OCI-M2 (cell line): ENCODE data around the gene IARS2.
"Not testable (repeated sequence)": the region's sequence is repeated elsewhere in the genome, so short reads cannot be mapped to it uniquely, and the experiment has no call there.

Source experiments
- DNase-seq: peaks from one replicate; lab custom pipeline; 2025; ENCODE audit not compliant: unreplicated experiment; lab: John Stamatoyannopoulos, UW

IARS2 gene

DNA sequence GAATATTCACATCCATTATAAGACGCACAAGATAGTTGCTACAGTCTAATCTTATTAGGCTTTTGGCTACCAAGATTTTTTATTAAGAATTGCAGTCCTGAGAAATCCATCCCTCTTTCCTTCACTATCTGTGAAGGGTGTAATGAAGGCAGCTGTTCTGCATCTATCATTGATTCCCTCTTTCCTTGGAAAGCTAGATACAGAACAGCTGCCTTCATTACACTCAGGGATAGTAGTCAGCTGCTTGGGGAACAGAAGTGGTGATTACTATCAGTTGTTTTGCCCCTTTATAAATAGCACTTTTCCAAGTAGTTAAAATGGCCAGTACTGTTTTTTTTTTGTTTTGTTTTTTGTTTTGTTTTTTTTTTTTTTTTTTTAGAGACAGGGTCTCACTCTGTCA lies 70.2 kb downstream of the IARS2 start:
- no peak for DNase-seq

DNA sequence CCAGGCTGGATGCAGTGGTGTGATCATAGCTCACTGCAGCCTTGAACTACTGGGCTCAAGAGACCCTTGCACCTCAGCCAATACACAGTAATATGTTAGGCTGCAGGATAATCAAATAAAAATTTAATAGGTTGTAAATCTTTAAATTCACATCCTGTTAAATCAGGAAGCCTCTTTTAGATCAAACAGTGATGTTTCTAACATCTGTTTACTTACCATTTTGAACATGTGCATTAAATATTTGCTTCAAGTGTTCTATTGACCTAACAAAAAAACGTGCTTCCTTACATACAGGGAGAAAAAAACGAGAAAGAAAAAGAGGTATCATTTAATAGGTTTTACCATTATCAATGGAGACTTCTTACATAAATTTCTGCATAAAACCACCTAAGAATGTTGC lies 70.6 kb downstream of the IARS2 start:
- no peak for DNase-seq

DNA sequence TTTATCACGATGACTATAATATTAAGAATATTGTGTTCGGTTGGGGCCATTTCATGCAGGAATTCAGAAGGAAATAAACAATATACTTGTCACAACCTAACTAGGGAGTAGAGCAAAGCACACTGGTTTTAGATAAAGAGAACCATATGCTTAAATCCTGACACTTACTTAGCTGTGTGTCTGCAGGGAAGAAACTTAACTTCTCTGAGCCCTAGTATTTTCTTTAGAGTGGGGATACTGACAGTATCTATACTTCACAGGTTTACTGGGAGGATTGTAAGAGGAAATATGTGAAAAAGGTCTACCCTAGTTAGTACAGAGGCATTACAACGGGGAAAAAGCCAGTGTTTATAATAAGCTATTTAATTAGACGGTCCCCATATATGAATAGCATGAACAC lies 72.9 kb downstream of the IARS2 start:
- no peak for DNase-seq

DNA sequence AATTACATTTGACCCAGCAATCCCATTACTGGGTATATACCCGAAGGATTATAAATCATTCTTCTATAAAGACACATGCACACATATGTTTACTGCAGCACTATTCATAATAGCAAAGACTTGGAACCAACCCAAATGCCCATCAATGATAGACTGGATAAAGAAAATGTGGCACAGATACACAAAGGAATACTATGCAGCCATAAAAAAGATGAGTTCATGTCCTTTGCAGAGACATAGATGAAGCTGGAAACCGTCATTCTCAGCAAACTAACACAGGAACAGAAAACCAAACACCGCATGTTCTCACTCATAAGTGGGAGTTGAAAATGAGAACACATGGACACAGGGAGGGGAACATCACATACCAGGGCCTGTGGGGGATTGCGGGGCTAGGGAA lies 76.0 kb downstream of the IARS2 start:
- DNase-seq: not testable (repeated sequence)

DNA sequence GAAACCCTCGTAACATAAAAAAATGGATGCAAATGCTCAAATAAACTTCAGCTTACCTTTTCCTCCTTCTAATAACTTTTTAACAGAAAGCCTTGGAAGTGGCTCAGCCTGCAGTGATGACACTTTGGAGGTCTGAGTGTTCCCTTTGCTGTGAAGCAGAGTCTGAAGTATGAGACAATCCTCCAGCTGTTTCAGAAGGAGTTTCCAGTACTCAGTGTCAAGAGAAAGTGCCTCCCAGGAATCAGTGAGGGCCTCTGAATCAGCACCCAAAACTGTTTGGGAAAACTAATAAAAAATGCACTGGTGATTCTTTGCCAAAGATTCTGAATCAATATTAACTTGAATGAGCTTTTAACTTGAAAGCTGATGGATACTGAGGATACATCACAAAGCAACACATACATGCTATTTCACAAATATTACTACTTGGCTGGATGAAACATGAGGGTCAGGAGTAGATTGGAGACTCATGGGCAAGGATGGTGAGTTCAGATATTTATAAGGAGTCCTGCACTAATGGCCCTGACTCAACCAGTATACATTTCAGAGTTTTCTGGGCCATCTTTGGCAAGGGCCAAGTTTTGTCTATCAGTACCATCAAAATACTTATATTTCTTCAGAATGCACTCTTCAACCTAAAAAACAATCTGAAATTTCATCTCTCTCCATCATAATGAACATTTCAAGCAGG lies 77.0 kb downstream of the IARS2 start:
- DNase-seq: no peak

DNA sequence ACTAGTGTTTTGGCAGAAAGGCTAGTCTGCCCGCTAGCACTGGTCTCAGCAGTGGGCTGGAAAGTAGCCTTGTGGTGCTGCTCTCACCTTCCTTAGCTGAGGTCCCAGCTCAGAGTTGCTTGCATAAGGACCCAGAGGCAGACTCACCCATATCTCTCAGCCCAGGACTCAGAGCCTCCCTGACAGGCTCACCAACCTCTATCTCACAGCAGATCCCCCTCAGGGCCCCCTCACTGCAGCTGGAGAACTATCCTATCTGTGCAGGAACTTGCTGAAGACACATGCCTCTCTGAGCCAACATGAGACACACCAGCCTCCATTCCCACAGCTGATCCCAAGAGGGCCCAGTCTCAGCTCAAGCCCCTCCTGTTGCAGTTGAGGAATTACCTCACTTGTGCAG lies 82.6 kb downstream of the IARS2 start:
- no peak for DNase-seq

DNA sequence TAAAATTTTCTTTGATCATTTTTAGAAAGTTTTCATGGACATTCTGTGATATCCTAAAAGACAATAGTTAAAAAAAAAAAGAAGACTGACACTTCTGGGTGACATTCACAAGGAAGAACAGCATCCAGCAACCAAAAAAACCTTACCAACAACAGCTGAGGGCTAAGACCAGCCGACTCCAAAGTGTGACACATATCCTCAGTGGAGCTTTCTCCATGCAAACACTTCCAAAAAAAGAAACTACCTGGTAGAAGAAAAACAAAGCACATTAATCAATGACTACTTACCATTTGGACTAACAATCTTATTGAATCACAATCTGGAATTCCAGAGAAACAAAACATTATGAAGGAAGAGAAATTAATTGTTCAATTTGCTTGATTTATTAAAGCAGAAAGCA lies 88.2 kb downstream of the IARS2 start:
- DNase-seq: no peak

DNA sequence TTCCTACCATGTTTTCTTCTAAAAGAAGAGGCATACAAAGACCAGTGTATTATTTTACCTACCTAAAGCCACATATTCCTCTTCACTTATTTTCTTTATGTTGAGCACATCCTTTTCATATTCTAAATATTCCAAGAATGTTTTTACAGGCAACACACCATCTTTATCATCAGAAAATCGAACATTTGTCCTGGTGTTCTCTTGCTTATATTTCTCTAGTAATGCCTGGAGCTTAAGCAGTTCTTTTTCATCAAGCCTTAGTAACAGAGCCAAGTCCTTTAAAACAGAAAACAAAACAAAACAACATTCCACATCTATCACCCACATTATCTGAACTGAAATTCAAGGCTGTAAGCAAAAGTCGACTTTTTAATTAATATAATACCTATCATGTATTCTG lies 88.7 kb downstream of the IARS2 start:
- DNase-seq: no peak

DNA sequence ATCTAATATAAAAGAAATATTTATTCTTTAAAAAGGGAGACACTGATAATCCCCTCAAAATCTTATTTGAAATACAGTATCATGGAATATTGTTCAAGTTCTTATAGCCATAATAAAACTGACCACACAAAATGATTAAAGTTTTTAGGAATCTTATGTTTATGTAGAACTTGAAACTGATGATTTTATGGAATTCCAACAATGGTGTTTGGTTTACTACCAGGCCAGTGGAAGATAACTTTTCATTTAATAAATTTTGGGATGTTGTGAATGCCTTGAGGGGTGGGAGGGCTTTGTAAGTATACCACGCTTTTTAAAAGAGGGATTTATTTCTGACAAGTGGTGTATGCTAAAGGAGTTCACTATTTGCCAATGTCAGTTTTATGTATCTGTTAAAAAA lies 90.6 kb downstream of the IARS2 start:
- no peak for DNase-seq

DNA sequence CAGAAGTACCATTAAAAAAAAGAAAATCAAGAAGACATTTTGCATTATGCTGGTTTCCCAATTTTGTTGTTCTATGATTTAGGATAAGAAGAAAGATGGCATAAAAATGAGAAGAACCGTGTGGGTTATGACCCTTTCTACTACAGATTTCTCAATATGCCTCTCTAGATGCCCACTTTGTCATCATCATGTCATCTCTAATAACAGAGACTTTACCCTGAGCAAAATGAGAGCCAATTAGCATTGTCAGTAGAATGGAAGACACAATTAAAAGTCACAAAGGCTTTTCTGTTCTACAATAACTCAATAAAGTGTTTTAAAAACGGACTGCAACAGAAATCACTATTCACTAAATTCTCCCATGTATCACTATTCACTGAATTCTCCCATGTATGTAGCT lies 92.8 kb downstream of the IARS2 start:
- no peak for DNase-seq

DNA sequence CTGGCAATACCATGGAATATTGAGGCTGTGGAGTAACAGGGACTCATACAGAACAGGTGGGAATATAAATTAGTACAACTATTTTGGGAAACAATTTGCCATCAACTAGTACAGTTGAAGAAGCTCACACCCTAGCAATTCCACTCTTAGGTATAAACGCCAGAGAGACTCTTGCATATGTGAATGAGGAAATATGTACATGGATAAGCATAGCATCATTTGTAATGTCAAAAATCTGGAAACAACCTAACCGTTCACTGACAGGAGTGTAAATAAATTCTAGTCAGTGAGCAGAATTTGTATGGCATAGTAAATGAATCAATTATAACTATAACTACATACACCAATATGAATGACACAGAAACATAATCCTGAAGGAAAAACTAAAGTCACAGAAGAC lies 94.6 kb downstream of the IARS2 start:
- no peak for DNase-seq

DNA sequence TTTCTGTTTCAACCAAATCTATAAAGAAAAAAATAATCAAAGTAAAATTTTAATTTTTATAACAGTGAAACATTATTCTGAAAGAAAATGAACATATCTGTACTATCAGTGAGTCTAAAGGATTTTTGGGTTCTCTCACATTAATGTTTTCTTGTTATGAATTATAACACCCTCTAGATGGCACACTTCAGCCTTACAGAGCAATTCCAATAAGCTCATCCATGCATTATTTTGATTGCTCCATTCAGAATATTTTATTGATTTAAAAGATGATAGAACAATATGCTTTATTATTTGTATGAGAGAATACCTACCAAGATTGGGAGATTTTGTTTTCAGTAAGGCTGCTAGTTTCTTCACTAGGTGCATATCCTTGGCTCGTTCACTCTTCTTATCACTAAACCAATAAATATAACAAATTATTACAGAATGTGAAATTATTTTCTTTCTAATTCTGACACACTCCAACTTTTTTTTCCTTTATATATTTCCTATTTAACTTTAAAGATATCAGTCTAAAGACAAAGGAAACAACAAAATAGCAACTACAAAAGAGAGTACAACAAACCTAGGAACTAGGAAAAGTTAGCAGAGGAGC lies 95.9 kb downstream of the IARS2 start:
- no peak for DNase-seq

DNA sequence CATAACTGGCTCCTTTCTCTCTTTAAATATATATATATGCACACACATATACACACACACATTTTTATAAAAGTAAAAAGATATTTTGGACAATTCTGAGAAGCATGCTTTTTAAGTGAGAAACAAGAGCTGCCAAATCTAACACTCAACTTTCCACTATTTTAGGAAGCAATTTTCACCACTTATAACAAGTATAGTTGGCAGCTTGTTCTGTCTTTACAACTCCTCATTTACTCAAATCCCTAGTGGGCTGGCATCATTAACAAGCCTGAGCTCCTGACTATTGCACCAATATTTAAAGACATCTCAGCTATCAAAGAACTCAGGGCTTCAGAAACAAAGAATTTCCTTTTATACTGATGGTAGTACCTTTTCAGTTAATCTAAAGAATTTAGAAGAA lies 101.8 kb downstream of the IARS2 start:
- DNase-seq: no peak
